Left forelimb (tissue), 1 donor: Measurements from ENCODE around the gene OAS3.
"Not testable (repeated sequence)": the region's sequence is repeated elsewhere in the genome, so short reads cannot be mapped to it uniquely, and the experiment has no call there.

Experiments
- DNase-seq: peaks from one replicate; pipeline ENCODE4 v3.0.0-alpha.2; 2018; ENCODE audit warnings: low spot score

The OAS3 gene, protein sequence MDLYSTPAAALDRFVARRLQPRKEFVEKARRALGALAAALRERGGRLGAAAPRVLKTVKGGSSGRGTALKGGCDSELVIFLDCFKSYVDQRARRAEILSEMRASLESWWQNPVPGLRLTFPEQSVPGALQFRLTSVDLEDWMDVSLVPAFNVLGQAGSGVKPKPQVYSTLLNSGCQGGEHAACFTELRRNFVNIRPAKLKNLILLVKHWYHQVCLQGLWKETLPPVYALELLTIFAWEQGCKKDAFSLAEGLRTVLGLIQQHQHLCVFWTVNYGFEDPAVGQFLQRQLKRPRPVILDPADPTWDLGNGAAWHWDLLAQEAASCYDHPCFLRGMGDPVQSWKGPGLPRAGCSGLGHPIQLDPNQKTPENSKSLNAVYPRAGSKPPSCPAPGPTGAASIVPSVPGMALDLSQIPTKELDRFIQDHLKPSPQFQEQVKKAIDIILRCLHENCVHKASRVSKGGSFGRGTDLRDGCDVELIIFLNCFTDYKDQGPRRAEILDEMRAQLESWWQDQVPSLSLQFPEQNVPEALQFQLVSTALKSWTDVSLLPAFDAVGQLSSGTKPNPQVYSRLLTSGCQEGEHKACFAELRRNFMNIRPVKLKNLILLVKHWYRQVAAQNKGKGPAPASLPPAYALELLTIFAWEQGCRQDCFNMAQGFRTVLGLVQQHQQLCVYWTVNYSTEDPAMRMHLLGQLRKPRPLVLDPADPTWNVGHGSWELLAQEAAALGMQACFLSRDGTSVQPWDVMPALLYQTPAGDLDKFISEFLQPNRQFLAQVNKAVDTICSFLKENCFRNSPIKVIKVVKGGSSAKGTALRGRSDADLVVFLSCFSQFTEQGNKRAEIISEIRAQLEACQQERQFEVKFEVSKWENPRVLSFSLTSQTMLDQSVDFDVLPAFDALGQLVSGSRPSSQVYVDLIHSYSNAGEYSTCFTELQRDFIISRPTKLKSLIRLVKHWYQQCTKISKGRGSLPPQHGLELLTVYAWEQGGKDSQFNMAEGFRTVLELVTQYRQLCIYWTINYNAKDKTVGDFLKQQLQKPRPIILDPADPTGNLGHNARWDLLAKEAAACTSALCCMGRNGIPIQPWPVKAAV

DNA sequence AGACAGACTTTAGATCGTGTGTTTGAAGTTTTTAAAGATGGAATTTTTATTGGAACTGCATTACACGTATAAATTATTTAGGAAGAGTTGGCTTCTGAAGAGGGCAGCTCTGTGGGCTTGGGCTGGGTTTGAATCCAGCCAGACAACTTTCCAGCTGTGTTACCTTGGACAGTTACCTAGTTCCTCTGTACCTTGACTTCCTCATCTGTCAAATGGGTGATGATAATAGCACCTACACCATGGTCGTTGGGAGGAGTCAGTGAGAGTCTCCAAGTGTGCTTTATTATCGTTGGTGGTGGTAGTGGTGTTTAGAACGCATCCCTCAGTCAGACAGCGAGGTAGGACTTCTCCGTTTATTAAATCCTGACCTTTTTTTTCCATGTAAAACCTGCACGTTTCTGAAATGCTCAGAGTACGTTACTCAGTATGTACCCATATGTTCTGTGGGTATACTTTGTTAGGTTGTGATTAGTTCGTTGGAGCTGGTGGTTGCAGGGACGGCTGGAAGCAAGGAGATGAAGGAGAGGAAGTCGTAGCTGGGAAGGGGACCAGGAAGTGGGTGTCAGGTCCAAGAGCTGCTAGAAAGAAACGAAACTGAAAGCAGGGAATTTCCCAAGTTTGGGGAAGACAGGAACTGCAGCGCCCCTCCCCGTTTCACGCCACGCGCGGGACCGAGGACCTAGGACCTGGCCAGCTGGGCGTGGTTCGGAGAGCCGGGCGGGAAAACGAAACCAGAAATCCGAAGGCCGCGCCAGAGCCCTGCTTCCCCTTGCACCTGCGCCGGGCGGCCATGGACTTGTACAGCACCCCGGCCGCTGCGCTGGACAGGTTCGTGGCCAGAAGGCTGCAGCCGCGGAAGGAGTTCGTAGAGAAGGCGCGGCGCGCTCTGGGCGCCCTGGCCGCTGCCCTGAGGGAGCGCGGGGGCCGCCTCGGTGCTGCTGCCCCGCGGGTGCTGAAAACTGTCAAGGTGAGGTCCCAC lies at the start of gene OAS3:
TSS of gene OAS3 (plus strand) at position 734 of the 979 bp plus-strand sequence. CDS start at position 791, 57 bp downstream.
- DNase-seq, result peak; percentile 90

DNA sequence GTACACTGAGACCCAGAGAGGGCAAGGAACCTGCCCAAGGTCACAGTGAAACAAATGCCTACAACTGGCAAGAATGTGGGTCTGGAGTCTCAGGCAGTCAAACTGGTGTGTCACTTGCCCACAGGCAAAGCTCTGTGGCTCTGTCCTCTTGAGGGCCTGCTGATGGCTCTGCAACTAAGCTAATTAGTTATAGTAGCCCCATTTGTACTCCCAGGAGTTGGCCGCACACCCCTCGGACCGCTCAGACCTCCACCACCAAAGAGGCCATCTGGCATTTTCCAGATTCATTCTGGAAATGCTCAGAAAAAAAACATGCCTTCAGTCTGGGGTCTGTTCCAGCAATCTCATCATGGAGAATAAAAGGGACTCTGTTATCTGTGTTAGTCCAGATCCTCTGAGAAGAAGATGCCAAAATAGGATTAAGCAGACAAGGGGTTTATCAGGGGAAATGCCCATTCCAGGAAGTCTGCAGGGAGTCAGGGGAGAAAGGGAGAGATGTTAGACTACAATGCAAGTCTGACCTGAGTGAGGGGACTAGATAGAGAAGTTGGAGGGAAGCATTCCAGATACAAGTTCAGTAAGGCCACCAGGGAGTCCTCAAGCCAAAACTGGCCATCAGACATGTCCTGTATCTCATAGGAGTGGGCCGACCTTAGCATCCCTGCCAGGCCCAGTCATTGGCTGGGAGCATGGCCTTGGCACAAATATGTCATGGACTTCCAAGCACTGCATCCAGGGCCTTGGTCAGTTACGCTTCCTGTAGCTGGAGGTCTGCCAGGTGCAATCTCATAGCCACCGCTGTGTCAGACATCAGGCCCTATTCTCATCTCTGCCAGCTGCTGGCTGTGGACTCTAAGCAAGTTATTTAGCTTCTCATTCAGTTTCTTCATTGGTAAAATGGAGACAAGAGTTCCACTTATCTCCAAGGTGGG lies 46.9 kb upstream of the OAS3 start:
- DNase-seq, result no peak

DNA sequence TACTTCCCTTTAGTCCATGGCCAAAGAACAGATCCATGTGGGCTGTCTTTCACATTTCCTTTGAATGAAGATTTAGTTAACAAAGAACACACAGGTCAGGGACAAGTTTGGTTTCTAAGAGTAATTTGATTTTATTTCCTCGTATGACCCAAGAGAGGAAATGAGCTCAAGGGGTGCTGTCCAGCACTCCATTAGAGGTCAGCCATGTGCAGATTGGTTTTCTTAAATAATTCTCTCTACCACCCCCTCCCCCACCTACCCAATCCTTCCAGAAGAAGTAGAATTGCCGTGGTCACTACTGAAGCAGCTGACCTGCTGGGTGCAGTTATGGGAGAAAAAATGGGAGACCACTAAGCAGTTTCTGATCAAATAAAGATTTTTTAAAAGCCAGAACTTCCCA lies 45.4 kb upstream of the OAS3 start:
- DNase-seq, result no peak

DNA sequence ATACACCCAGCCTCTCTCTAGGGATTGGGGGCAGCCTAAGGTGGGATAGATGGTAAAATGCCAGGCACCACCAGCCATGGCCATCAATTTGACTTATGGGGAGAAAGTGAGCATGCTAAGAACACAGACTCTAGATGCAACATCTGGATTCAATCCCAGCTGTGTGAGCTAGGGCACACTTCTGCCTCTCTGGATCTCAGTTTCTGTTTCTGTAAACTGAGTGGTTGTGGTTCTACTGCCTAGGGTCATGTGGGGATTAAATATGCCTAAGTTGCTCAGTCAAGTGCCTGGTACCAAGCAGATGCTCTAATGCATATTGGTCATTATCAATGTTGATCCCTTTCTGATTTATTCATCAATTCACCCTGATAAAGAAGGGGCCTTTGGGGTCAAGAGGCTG lies 44.1 kb upstream of the OAS3 start:
- no peak for DNase-seq

DNA sequence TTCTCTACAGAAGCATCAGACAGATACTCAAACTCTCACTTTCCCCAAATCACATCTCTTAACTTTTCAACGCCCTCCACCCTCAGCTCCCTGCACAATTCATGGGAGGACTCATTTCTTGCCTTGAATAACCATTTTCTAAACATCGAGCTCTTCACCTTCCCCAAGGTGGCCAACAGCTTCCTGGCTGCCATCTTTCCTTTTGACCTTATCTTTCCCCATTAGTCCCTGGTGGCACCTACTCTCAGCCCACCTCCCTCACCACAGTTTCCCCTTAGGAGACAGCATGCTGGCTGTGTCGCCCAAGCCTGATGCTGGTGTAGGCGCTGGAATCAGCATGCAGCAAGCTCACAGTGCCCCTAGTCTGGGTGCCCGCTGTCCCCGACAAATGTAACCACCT lies 39.9 kb upstream of the OAS3 start:
- no peak for DNase-seq

DNA sequence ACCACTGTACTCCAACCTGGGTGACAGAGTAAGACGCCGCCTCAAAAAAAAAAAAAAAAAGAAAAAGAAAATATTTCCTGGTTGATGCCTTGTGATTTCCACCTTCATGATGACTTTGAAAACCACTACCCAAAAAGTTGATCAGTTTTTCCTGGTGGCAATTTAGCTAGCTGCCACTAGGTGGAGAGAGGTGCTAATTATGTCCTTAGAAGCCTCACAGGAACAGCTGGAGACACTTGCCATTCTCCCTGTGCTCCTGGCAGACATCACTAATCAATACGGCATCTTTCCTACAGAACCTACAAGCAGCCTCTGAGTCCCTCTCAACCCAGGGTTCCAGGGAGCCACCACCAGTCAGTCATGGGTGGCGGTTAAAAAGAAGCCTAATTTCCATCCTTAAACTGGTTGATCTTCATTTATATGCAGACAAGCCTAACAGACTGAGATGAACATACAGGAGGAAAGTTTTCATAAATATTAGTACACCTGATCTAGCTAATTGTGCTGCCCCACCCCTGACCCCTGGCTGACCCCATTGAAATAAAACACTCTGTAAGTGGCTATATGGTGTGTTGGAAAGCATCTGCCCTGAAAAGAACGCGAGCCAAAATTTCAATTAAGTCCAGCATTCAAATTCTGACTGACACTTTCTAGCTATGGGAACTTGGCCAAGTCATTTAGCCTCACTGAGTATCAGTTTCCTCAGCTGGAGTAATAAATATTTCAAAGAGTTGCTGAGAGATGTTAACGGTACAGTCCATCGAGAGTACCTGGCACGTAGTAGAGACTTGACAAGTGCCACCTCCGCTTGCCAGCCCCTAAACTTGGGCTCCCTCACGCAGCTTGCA lies 37.8 kb upstream of the OAS3 start:
- no peak for DNase-seq

DNA sequence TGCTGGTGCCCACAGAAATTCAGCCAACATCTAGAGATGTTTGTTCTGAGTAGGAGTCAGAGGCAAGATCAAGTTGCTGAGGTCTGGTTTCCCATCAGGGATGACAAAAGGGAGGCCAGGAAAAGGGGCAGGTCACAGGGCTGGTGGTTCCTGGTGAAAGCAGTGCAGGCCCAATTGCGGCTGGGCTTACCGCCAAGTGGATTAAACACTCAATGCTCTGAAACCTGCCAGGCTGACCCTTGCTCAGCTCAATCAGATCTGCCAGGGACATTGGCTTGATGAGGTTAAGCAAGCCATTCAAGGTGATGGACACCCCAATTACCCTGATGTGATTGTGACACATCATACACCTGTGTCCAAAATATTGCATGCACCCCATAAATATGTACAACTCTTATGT lies 37.0 kb upstream of the OAS3 start:
- no peak for DNase-seq

DNA sequence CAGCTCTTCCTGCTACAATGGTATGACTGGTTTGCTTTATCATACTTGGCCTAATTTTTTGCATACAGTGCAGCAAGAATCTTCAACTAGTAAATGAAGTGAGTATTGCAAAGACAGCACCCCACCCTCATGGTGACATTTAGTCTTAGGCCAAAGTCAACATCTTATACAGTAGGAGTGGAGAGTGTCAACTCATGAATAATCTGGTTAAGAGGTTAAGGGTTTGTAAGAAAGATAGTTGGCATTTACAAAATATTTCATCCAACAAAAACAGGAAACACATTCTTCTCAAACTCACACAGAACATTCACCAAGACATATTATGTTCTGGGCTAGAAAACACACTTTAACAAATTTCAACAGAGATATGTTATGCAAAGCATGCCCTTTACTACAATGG lies 33.7 kb upstream of the OAS3 start:
- DNase-seq, result no peak

DNA sequence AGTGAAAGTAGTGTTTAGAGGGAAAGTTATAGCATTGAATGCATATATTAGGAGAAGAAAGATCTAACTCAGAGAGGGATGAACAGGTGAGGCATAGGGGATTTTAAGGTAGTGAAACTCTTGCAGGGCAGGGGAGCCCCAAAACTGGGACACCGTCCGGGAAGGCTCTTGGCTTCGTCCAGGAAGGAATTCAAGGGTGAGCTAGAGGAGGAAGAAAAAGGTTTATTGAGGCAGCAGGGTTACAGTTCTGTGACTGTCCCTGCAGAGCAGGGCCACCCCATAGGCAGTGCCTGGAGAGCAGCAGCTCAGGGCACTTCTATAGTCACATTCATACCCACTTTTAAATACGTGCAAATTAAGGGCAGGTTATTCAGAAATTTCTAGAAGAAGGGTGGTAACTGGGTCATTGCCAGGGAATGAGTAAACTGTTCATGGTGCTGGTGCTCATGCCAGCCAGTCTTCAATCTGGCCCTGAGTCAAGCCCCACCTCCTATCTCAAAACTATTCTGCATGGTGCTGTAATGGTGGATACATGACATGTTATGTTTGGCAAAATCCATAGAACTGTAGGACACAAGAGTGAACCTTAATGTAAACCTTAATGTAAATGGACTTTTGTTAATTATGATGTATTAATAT lies 32.7 kb upstream of the OAS3 start:
- DNase-seq, result no peak

DNA sequence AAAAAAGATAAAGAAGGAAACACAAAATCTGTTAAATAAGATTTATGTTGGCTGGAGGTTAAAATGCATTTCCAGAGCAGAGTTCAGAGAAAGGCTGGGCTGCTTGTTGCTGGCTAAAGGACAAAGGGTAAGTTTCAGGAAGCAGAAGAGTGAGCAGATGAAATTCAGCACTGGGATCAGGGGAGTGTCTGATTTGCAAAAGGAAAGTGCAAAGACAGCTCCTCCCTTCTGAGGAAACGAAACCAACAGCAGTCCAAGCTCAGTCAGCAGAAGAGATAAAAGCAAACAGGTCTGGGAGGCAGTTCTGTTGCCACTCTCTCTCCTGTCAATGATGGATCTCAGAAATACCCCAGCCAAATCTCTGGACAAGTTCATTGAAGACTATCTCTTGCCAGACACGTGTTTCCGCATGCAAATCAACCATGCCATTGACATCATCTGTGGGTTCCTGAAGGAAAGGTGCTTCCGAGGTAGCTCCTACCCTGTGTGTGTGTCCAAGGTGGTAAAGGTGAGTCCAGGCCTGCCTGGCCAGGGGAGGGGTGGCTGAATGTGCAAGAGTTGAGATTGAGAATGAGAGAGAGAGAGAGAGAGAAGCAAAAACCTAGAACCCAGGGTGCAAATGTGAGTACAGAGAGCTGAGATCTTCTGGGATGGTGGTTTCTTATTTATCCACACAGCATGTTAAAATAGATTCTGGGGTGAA lies 31.4 kb upstream of the OAS3 start, which contains the start of gene OAS1:
TSS of gene OAS1 (plus strand) at position 251 of the 703 bp plus-strand sequence. CDS start at position 329, 78 bp downstream.
- no peak for DNase-seq

DNA sequence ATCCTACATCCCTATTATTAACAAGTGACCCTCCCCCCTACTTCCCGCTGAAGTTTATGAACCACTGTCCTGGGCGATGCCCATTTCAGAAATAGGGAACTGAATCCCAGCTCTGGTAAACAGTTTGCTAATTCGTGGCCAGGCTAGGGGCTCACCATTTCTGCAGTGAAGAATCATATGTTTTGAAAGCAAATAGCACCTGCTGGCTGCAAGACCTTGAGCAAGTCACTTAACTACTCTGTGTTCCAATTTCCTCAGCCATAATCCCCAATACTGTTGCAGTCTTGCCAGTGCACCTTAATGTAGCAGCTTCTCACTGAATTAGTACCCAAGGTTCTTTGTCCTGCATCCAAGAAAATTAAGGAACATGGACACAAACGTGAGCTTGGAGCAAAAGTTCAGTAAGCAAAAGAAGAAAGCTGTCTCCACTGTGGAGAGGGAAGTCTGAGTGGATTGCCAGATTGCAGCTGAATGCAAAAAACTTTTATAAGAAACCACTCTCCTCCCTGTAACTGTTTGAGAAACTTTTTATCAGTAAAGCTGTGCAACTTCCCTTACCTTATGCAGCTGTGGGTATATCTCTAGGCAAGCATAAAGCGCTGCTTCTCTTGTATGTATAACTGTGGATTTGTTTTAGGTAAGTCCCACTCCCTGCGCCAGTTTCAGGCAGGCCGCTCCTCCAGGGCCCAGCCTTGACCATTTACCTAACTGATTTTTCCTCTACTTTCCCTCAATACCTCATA lies 30.7 kb upstream of the OAS3 start:
- DNase-seq, result no peak

DNA sequence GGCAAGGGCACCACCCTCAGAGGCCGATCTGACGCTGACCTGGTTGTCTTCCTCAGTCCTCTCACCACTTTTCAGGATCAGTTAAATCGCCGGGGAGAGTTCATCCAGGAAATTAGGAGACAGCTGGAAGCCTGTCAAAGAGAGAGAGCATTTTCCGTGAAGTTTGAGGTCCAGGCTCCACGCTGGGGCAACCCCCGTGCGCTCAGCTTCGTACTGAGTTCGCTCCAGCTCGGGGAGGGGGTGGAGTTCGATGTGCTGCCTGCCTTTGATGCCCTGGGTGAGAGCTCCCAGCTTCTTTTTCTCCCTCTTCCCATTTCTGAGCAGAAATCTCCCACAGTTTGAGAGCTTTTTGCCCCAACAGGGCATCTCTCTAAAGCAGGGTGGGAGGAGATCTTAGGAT lies 29.7 kb upstream of the OAS3 start:
- no peak for DNase-seq

DNA sequence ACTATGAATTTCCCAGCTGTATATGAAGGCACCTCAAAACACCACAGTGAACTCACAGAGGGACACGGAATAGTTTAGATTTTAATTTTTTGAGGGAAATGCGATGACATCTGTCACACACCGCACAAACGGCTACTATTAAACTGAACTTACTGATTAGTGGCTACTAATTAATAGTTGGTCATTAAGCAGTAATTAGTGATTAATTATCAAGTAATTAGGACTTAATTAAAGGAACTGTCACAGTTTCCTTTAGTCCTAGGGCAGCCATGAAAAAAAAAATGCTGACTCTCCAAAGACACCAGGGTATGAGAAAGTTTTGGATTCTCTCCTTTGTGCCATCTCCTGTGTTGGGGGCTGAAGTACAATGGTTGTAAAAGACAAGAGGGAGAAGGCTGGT lies 28.6 kb upstream of the OAS3 start:
- DNase-seq, result no peak

DNA sequence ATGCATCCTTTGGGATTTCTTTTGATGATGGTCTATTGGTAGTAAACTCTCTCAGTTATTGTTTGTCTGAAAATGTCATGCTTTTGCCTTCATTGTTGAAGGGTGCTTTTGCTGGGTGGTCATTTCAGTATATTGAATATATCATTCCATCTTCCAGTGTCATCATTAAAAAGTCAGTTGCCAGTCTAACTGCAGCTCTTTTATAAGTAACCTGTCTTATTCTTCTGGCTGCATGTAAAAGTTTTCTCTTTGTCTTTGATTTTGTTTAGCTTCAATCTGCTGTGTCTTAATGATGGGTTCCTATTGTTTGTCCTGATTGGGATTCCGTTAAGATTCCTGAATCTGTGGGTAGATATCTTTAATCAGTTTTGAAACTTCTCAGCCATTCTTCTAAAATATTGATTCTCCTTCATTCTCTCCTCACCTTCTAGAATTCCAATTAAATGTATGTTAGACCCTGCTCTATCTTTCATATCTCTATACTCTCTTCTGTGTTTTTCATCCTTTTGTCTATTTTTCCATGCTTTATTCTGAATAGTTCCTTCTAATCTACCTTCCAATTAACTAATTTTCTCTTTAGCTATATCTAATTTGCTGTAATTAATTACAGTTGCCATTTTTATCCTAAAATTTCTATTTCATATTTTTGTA lies 25.1 kb upstream of the OAS3 start:
- no peak for DNase-seq

DNA sequence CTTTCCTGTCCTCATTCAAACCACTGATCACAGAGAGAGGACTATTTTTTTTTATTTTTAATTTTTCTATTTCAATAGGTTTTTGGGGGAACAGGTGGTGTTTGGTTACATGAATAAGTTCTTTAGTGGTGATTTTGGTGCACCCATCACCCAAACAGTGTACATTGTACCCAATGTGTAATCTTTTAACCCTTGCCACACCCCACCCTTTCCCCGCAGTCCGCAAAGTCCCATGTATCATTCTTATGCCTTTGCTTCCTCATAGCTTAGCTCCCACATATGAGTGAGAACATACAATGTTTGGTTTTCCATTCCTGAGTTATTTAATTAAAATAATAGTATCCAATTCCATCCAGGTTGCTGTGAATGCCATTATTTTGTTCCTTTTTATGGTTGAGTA lies 24.4 kb upstream of the OAS3 start:
- DNase-seq, result not testable (repeated sequence)

DNA sequence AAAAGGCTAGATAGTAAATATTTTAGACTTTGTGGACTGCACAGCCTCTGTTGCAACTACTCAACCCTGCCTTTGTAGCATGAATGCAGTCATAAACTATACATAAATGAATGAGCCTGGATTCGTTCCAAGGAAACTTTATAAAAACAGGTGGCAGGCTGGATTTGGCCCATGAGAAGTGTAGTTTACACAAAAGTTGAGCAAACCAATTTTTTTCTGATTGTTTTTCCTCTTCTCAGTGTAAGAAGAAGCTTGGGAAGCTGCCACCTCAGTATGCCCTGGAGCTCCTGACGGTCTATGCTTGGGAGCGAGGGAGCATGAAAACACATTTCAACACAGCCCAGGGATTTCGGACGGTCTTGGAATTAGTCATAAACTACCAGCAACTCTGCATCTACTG lies 22.0 kb upstream of the OAS3 start:
- DNase-seq, result no peak

DNA sequence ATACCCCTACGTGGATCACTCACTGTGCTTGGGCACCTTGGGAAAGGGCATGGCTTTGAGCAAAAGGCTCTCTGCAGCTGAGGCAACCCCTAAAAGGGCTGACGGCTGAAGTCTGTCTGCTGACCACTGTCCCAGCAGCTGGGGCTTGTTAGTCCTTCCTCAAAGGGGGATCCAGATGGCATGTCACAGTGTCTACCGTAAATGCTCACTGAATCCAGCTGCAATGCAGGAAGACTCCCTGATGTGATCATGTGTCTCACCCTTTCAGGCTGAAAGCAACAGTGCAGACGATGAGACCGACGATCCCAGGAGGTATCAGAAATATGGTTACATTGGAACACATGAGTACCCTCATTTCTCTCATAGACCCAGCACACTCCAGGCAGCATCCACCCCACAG lies 19.2 kb upstream of the OAS3 start:
- DNase-seq, result no peak
